GM12878 (cell line): ENCODE measurements around the gene GMPPB. TPM values are rescaled to one million over a fixed set of nuclear protein-coding genes. Genes with fewer than 3 reads are reported as not detected.

Experiments
- ATAC-seq: fragments of 200-7000 bp; cut with Tn5 transposase; 3 replicates; pipeline ENCODE4 v1.9.1; 2020; ENCODE audit warnings: mild to moderate bottlenecking, moderate library complexity
- BruUV-seq: library from RNA; stranded (reverse); fragments of 400-500 nt; replicated peaks from 2 replicates; lab custom pipeline; 2021; lab: Mats Ljungman, UMichigan
- CTCF ChIA-PET: fragments of 300-600 bp; sonication (Branson Sonifier 250); formaldehyde crosslinking; extraction: SDS; loops from one replicate; lab custom pipeline; 2021; ENCODE audit warnings: inconsistent platforms; lab: Yijun Ruan, JAX
- POLR2A ChIA-PET: fragments of 350-600 bp; formaldehyde crosslinking; extraction: SDS; loops from one replicate; lab custom pipeline; 2021; ENCODE audit warnings: inconsistent platforms; lab: Charles Lee
- RAD21 ChIA-PET: fragments of 300-600 bp; sonication (Branson Sonifier 250); formaldehyde crosslinking; loops from one replicate; lab custom pipeline; 2023; ENCODE audit warnings: antibody characterized with exemption; ENCODE audit not compliant: unreplicated experiment; lab: Charles Lee
- SMC1A ChIA-PET: fragments of 300-600 bp; sonication (Branson Sonifier 250); formaldehyde crosslinking; loops from one replicate; lab custom pipeline; 2023; ENCODE audit not compliant: unreplicated experiment, uncharacterized antibody; lab: Charles Lee
- DNase-seq: peaks from one replicate; pipeline ENCODE4 v3.0.0-alpha.2; 2011; ENCODE audit warnings: low read depth, low spot score
- FAIRE-seq: peaks from 3 replicates; lab custom pipeline; 2011; peaks lifted over from hg19 to GRCh38; lab: Jason Lieb, UNC
- H2AFZ ChIP-seq: 2 replicates; pipeline ENCODE4 v1.6.0; 2011; ENCODE audit warnings: low read depth, low read length, control low read depth; ENCODE audit not compliant: control insufficient read depth
- H3K27ac ChIP-seq: 2 replicates; pipeline ENCODE4 v1.5.1; 2011; ENCODE audit warnings: control low read depth; ENCODE audit not compliant: control insufficient read depth, insufficient read depth
- H3K27me3 ChIP-seq, 2 experiments: replicated peaks in 1 of 2; 2 replicates each; pipeline versions ENCODE4 v1.6.0 to v1.6.1; 2011; ENCODE audit warnings: low read length in 1 of 2; ENCODE audit not compliant: control insufficient read depth in 2 of 2, insufficient read depth in 2 of 2
- H3K36me3 ChIP-seq, 2 experiments: 2 replicates each; pipeline ENCODE4 v1.5.1; 2011; ENCODE audit warnings: low read length in 1 of 2; ENCODE audit not compliant: control insufficient read depth in 2 of 2, insufficient read depth in 2 of 2
- H3K4me1 ChIP-seq: 2 replicates; pipeline ENCODE4 v1.6.1; 2011; ENCODE audit warnings: mild to moderate bottlenecking, low read length, moderate library complexity, mixed read lengths; ENCODE audit not compliant: control insufficient read depth, insufficient read depth
- H3K4me2 ChIP-seq: 2 replicates; pipeline ENCODE4 v1.6.0; 2011; ENCODE audit warnings: control low read depth; ENCODE audit not compliant: control insufficient read depth, insufficient read depth
- H3K4me3 ChIP-seq: fragments of 200-600 bp; sonication (generic); 2 replicates; pipeline ENCODE4 v1.5.1; 2016
- H3K79me2 ChIP-seq: 2 replicates; pipeline ENCODE4 v1.6.0; 2011; ENCODE audit warnings: low read length; ENCODE audit not compliant: control insufficient read depth, insufficient read depth
- H3K9ac ChIP-seq: 2 replicates; pipeline ENCODE4 v1.8.0; 2011; ENCODE audit warnings: low read length, control low read depth, mixed read lengths; ENCODE audit not compliant: control insufficient read depth, insufficient read depth
- H3K9me3 ChIP-seq: replicated peaks from 3 replicates; pipeline ENCODE4 v1.5.1; 2011; ENCODE audit warnings: mild to moderate bottlenecking, low read length; ENCODE audit not compliant: control insufficient read depth, insufficient read depth
- H4K20me1 ChIP-seq: 2 replicates; pipeline ENCODE4 v1.6.0; 2011; ENCODE audit not compliant: control insufficient read depth, insufficient read depth
- ASH2L ChIP-seq: fragments of 300-600, 200-600 bp; sonication (generic); IDR thresholded peaks from 2 replicates; pipeline ENCODE4 v1.6.1; 2017; ENCODE audit warnings: low read depth, mild to moderate bottlenecking, borderline replicate concordance
- ATF7 ChIP-seq: fragments of 450-650 bp; IDR thresholded peaks from 2 replicates; pipeline ENCODE4 v1.6.1; 2016; ENCODE audit warnings: low read depth, mild to moderate bottlenecking
- CBFB ChIP-seq: IDR thresholded peaks from 2 replicates; pipeline ENCODE4 v1.6.1; 2016; ENCODE audit warnings: antibody characterized with exemption, low read depth
- CHD4 ChIP-seq: fragments of 200-600 bp; sonication (generic); IDR thresholded peaks from 2 replicates; pipeline ENCODE4 v1.6.1; 2016; ENCODE audit warnings: mild to moderate bottlenecking
- MYC ChIP-seq: IDR thresholded peaks from 2 replicates; pipeline ENCODE4 v1.6.1; 2011; ENCODE audit warnings: mild to moderate bottlenecking, low read length, moderate library complexity, inconsistent platforms; ENCODE audit not compliant: insufficient read depth, insufficient replicate concordance, insufficient read length, severe bottlenecking
- NFYB ChIP-seq: IDR thresholded peaks from 2 replicates; pipeline ENCODE4 v1.6.1; 2011; ENCODE audit warnings: low read depth, mild to moderate bottlenecking, low read length, improper control_type of control experiment, moderate library complexity; ENCODE audit not compliant: insufficient read depth
- NKRF ChIP-seq: fragments of 450-650 bp; conservative IDR thresholded peaks from 2 replicates; pipeline ENCODE4 v1.6.1; 2017; ENCODE audit warnings: mild to moderate bottlenecking, moderate library complexity
- POLR2AphosphoS5 ChIP-seq: IDR thresholded peaks from 2 replicates; pipeline ENCODE4 v1.6.1; 2011; ENCODE audit warnings: mild to moderate bottlenecking, low read length, inconsistent platforms
- RB1 ChIP-seq: fragments of 450-650 bp; formaldehyde crosslinking; IDR thresholded peaks from 2 replicates; pipeline ENCODE4 v1.6.1; 2017; ENCODE audit warnings: mild to moderate bottlenecking, borderline replicate concordance
- TAF1 ChIP-seq: IDR thresholded peaks from 2 replicates; pipeline ENCODE4 v1.6.1; 2011; ENCODE audit warnings: mild to moderate bottlenecking, low read depth, low read length, borderline replicate concordance
- whole genome bisulfite sequencing: methylation state at CpG from one replicate; pipeline ENCODE4 v1.1.6; 2016; ENCODE audit warnings: low lambda C conversion rate; ENCODE audit not compliant: insufficient replicate concordance, insufficient coverage; ENCODE audit errors: missing lambda C conversion rate; 5-methylcytosine and 5-hydroxymethylcytosine counted together
- in situ Hi-C: fragments of 300-500 bp; cut with MboI; formaldehyde crosslinking; loops from 9 replicates; pipeline ENCODE4 v1.14.3; 2018; ENCODE audit warnings: mixed read lengths
- intact Hi-C: fragments of 100-400 bp; cut with micrococcal nuclease; formaldehyde crosslinking; loops from one replicate; pipeline ENCODE4 v1.14.2; 2022; ENCODE audit not compliant: unreplicated experiment
- polyA plus RNA-seq, 11 experiments: library from polyadenylated mRNA; depleted of rRNA in 4 of 11; unstranded in 6 of 11; stranded (reverse) in 5 of 11; fragments of >200 nt; fragmentation: Nextera tagmentation in 4 of 11; fragmentation: Illumina TruSeq in 1 of 11; extraction: Ambion mirVana in 4 of 11; extraction: Trizol in 1 of 11; gene quantifications; 1 replicate in 1 of 11; 2 replicates in 10 of 11; pipeline versions ENCODE4 v1.2.1 to v1.2.3, GENCODE V29; 2011 to 2016; ENCODE audit warnings: inconsistent platforms in 2 of 11, missing spikeins in 2 of 11, low read depth in 1 of 11
- total RNA-seq, 4 experiments: library from RNA; depleted of rRNA in 3 of 4; stranded (reverse); fragments of >200 nt in 3 of 4; fragmentation: Illumina TruSeq in 1 of 4; extraction: Trizol in 1 of 4; gene quantifications; 2 replicates each; pipeline versions ENCODE4 v1.2.1 to v1.2.3, GENCODE V29; 2013 to 2021
- TF ChIP-seq, protein P1 (sequence below): fragments of 450-650 bp; IDR thresholded peaks from 2 replicates; pipeline ENCODE4 v1.6.1; 2016; ENCODE audit warnings: mild to moderate bottlenecking, moderate library complexity, borderline replicate concordance
- TF ChIP-seq, protein P2 (sequence below): fragments of 450-650 bp; IDR thresholded peaks from 2 replicates; pipeline ENCODE4 v1.6.1; 2014; ENCODE audit warnings: mild to moderate bottlenecking

Gene GMPPB
- total and polyA plus RNA-seq, 10 of the 15 experiments (the other 5 are each of a cell fraction or from before 2014, with no cell fraction given): 2.3 to 99.5 (median 23.3) TPM

DNA sequence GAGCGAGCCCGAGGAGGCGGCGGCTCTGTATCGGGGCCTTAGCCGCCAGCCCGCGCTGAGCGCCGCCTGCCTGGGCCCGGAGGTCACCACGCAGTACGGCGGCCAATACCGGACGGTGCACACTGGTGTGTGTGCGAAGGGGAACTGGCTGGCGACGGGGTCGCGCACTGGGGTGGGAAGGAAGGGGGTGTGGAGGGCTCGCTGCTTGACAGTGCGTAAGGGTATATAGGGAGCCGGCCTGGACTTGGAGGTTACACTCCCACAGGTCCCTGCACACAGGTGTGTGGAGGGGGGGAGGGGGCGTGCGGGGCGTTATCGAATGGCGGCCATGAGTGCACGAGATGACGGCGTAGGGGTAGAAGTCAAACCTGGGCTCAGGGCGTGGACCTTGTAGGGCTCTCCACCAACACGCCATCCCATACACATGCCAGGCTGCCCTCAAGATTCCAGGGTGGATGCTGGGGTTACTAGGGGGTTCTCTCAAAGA, 49.2 kb downstream of the GMPPB start (continued):
- TF ChIP-seq NKRF: peak; percentile 30
- TF ChIP-seq RB1: no peak; the same call in 1 of the 2 replicates
- no peak for TF ChIP-seq CHD4
- no peak for TF ChIP-seq ASH2L

DNA sequence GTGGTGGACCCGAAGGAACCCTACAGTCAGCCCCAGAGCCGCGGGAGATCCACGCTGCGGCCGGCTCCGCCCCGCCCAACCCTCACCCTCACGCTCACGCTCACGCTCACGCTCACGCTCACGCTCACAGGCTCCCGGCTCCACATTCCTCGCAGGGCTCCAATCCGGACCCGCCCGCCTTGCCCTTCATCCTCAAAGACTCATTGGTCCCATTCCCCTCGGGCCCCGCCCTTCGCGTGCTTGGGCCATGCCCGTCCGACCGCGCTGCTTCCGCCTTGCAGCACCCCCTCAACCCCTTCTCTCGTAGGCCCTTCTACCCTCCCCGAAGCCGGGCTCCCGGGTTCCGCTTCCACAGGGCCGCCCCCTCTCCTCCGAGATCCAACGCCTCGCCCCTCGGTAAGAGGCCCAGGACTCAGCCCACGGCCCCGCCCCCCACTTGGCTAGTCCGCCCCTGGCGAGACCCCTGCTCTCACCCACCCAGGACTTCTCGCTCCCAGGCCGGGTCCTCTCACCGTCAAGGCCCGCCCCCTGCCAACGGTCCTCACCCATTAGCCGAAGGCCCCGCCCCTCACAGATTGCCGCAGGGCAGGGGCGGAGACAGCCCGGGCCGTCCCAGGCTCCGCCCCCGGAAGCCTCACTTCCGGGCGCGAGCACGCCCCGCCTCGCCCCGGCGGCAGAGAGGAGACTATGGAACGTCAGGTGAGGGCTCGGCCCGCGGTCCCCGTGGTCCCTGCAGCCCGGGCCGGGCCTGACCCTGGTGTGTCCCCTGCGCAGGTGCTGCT, 49.8 kb downstream of the GMPPB start, which contains the start of gene APEH:
APEH (plus strand) TSS at position 637 of the 782 bp plus-strand sequence; CDS start at position 688, 51 bp downstream.
- peak within 1 kb of the TSS; percentile 78 for H2AFZ ChIP-seq
- TF ChIP-seq, protein P1, sequence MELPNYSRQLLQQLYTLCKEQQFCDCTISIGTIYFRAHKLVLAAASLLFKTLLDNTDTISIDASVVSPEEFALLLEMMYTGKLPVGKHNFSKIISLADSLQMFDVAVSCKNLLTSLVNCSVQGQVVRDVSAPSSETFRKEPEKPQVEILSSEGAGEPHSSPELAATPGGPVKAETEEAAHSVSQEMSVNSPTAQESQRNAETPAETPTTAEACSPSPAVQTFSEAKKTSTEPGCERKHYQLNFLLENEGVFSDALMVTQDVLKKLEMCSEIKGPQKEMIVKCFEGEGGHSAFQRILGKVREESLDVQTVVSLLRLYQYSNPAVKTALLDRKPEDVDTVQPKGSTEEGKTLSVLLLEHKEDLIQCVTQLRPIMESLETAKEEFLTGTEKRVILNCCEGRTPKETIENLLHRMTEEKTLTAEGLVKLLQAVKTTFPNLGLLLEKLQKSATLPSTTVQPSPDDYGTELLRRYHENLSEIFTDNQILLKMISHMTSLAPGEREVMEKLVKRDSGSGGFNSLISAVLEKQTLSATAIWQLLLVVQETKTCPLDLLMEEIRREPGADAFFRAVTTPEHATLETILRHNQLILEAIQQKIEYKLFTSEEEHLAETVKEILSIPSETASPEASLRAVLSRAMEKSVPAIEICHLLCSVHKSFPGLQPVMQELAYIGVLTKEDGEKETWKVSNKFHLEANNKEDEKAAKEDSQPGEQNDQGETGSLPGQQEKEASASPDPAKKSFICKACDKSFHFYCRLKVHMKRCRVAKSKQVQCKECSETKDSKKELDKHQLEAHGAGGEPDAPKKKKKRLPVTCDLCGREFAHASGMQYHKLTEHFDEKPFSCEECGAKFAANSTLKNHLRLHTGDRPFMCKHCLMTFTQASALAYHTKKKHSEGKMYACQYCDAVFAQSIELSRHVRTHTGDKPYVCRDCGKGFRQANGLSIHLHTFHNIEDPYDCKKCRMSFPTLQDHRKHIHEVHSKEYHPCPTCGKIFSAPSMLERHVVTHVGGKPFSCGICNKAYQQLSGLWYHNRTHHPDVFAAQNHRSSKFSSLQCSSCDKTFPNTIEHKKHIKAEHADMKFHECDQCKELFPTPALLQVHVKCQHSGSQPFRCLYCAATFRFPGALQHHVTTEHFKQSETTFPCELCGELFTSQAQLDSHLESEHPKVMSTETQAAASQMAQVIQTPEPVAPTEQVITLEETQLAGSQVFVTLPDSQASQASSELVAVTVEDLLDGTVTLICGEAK: peak; percentile 95
- peak; percentile 24; the same call in 1 of the 2 replicates for TF ChIP-seq CBFB
- TF ChIP-seq TAF1: 0 out of 2 replicates have a peak, but pooled peaks have one; percentile 39
- TF ChIP-seq, protein P2, sequence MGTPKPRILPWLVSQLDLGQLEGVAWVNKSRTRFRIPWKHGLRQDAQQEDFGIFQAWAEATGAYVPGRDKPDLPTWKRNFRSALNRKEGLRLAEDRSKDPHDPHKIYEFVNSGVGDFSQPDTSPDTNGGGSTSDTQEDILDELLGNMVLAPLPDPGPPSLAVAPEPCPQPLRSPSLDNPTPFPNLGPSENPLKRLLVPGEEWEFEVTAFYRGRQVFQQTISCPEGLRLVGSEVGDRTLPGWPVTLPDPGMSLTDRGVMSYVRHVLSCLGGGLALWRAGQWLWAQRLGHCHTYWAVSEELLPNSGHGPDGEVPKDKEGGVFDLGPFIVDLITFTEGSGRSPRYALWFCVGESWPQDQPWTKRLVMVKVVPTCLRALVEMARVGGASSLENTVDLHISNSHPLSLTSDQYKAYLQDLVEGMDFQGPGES: peak; percentile 20; the same call in 1 of the 2 replicates
- peak; percentile 66; the same call in 1 of the 2 replicates for TF ChIP-seq NFYB
- TF ChIP-seq POLR2AphosphoS5: peak; percentile 36; the same call in 1 of the 2 replicates
- peak; percentile 66 for TF ChIP-seq ATF7
- peak; percentile 63 for TF ChIP-seq MYC

More for the DNA sequence above, 49.8 kb downstream of the GMPPB start, which contains the start of gene APEH:
- Histone ChIP-seq H3K79me2 (peaks cover 20% of the 10 kb centered on the region), H3K9me3 (no peaks in the 10 kb centered on the region), H4K20me1 (no peaks in the 10 kb centered on the region), H3K4me1 (peaks cover 10% of the 10 kb centered on the region), H3K4me3 (peak within 1 kb of the TSS; percentile 94), H3K9ac (peak within 1 kb of the TSS; percentile 90), H3K4me2 (peak within 1 kb of the TSS; percentile 99), H3K27ac (peak within 1 kb of the TSS; percentile 86), H3K27me3 (no peaks in the 10 kb centered on the region), H3K36me3 (peaks cover 3 to 11% of the 10 kb centered on the region in 2 experiments)
- intact Hi-C loops (loop anchor here (5.0 to 10.0 kb wide), 2 partner anchors 222 to 649 kb away; partner anchors contain the start of genes IMPDH2 and NDUFAF3), in situ Hi-C loops (loop anchor here (10.0 kb wide), 1 partner anchor 139 kb away; no protein-coding TSS in a partner anchor)
- POLR2A ChIA-PET: interaction anchor here (0.5 to 1.8 kb wide), 4 partner anchors 134 to 665 kb away, joined by 3 to 9 read pairs (median 4); no protein-coding TSS in a partner anchor
- SMC1A ChIA-PET: interaction anchor here (0.9 to 3.3 kb wide), 3 partner anchors 121 to 135 kb away, joined by 3 to 86 read pairs (median 3); no protein-coding TSS in a partner anchor
- no TSS peak for BruUV-seq
- ATAC-seq: peak; percentile 91
- WGBS: under 1% methylated on average over 50 of the region's 71 CpGs
- FAIRE-seq: peak; percentile 99
- peak; percentile 95 for DNase-seq
- RAD21 ChIA-PET: interaction anchor here (3.2 to 3.3 kb wide), 2 partner anchors 134 to 137 kb away, joined by 18 to 89 read pairs; no protein-coding TSS in a partner anchor
- CTCF ChIA-PET: interaction anchor here (0.8 to 5.3 kb wide), 3 partner anchors 11 to 135 kb away, joined by 3 to 210 read pairs (median 4); no protein-coding TSS in a partner anchor
